H9 (cell line): ENCODE data around the gene NDUFAF2. TPM values are rescaled to one million over a fixed set of nuclear protein-coding genes. Genes with fewer than 3 reads are reported as not detected.

Experiments
- DNase-seq: peaks from one replicate; pipeline ENCODE4 v3.0.0-alpha.2; 2017
- H2AFZ ChIP-seq: one replicate; pipeline ENCODE4 v1.6.1; 2013; ENCODE audit warnings: mild to moderate bottlenecking, low read length, control low read depth, moderate library complexity
- H2AK5ac ChIP-seq: 2 replicates; pipeline ENCODE4 v1.6.1; 2013; ENCODE audit warnings: low read length, control low read depth, mixed read lengths; ENCODE audit not compliant: insufficient read length
- H2BK120ac ChIP-seq: one replicate; pipeline ENCODE4 v1.6.1; 2013; ENCODE audit warnings: low read depth, mild to moderate bottlenecking, low read length, control low read depth, inconsistent platforms; ENCODE audit not compliant: poor library complexity, severe bottlenecking
- H2BK12ac ChIP-seq: 2 replicates; pipeline ENCODE4 v1.6.1; 2013; ENCODE audit warnings: low read length, control low read depth, mixed read lengths, low read depth; ENCODE audit not compliant: insufficient read length
- H2BK15ac ChIP-seq: 2 replicates; pipeline ENCODE4 v1.6.1; 2013; ENCODE audit warnings: low read depth, low read length, control low read depth
- H2BK20ac ChIP-seq: one replicate; pipeline ENCODE4 v1.6.1; 2013; ENCODE audit warnings: low read depth, mild to moderate bottlenecking, low read length, control low read depth, inconsistent platforms; ENCODE audit not compliant: poor library complexity, severe bottlenecking
- H2BK5ac ChIP-seq: 2 replicates; pipeline ENCODE4 v1.6.1; 2013; ENCODE audit warnings: low read length, control low read depth, mixed read lengths; ENCODE audit not compliant: insufficient read length
- H3K14ac ChIP-seq: 2 replicates; pipeline ENCODE4 v1.6.1; 2013; ENCODE audit warnings: low read length, control low read depth; ENCODE audit not compliant: insufficient read depth
- H3K18ac ChIP-seq: 2 replicates; pipeline ENCODE4 v1.6.1; 2013; ENCODE audit warnings: low read depth, mild to moderate bottlenecking, mixed read lengths, low read length, control low read depth; ENCODE audit not compliant: insufficient read length
- H3K23ac ChIP-seq: 2 replicates; pipeline ENCODE4 v1.6.1; 2013; ENCODE audit warnings: low read length, control low read depth, mixed read lengths, low read depth; ENCODE audit not compliant: insufficient read length
- H3K23me2 ChIP-seq: 2 replicates; pipeline ENCODE4 v1.6.1; 2013; ENCODE audit warnings: low read depth, mild to moderate bottlenecking, mixed read lengths, low read length, control low read depth; ENCODE audit not compliant: insufficient read length, poor library complexity, severe bottlenecking
- H3K27ac ChIP-seq: 2 replicates; pipeline ENCODE4 v1.5.1; 2013; ENCODE audit warnings: low read length, control low read depth, mixed read lengths, low read depth; ENCODE audit not compliant: insufficient read length
- H3K27me3 ChIP-seq: 2 replicates; pipeline ENCODE4 v1.6.1; 2013; ENCODE audit warnings: low read length, control low read depth, inconsistent platforms; ENCODE audit not compliant: insufficient read depth
- H3K4ac ChIP-seq: 2 replicates; pipeline ENCODE4 v1.6.1; 2013; ENCODE audit warnings: low read depth, mild to moderate bottlenecking, control low read depth, inconsistent platforms, low read length, moderate library complexity
- H3K4me1 ChIP-seq: 2 replicates; pipeline ENCODE4 v1.6.1; 2013; ENCODE audit warnings: low read length, control low read depth, inconsistent platforms; ENCODE audit not compliant: insufficient read depth
- H3K4me2 ChIP-seq: 2 replicates; pipeline ENCODE4 v1.6.1; 2013; ENCODE audit warnings: low read length, control low read depth, mixed read lengths; ENCODE audit not compliant: insufficient read length, insufficient read depth
- H3K56ac ChIP-seq: 2 replicates; pipeline ENCODE4 v1.6.1; 2013; ENCODE audit warnings: low read depth, mild to moderate bottlenecking, mixed read lengths, low read length, control low read depth; ENCODE audit not compliant: insufficient read length
- H3K79me1 ChIP-seq: 2 replicates; pipeline ENCODE4 v1.6.1; 2013; ENCODE audit warnings: low read depth, mild to moderate bottlenecking, moderate library complexity, low read length, control low read depth, inconsistent platforms; ENCODE audit not compliant: insufficient read depth, poor library complexity, severe bottlenecking
- H3K79me2 ChIP-seq: 2 replicates; pipeline ENCODE4 v1.6.1; 2013; ENCODE audit warnings: low read length, control low read depth, inconsistent platforms; ENCODE audit not compliant: insufficient read depth
- H3K9ac ChIP-seq: 2 replicates; pipeline ENCODE4 v1.6.1; 2013; ENCODE audit warnings: low read length, control low read depth, mixed read lengths; ENCODE audit not compliant: insufficient read length; ENCODE audit errors: extremely low read depth
- H3K9me3 ChIP-seq: one replicate; pipeline ENCODE4 v1.6.1; 2013; ENCODE audit warnings: low read depth, low read length, inconsistent platforms; ENCODE audit not compliant: control insufficient read depth
- H3T11ph ChIP-seq: one replicate; pipeline ENCODE4 v1.6.1; 2013; ENCODE audit warnings: mild to moderate bottlenecking, low read length, control low read depth, inconsistent platforms
- H4K20me1 ChIP-seq: one replicate; pipeline ENCODE4 v1.6.1; 2013; ENCODE audit not compliant: control insufficient read depth, insufficient read length, insufficient read depth
- H4K5ac ChIP-seq: 2 replicates; pipeline ENCODE4 v1.6.1; 2013; ENCODE audit warnings: low read depth, mild to moderate bottlenecking, mixed read lengths, low read length, control low read depth; ENCODE audit not compliant: insufficient read length
- H4K8ac ChIP-seq: replicated peaks from 2 replicates; pipeline ENCODE4 v1.6.1; 2013; ENCODE audit warnings: low read length, control low read depth, mixed read lengths, low read depth; ENCODE audit not compliant: insufficient read length
- H4K91ac ChIP-seq: 2 replicates; pipeline ENCODE4 v1.6.1; 2013; ENCODE audit warnings: low read depth, mild to moderate bottlenecking, moderate library complexity, mixed read lengths, low read length, control low read depth; ENCODE audit not compliant: insufficient read length
- H3K27ac Mint-ChIP-seq, 3 experiments: 2 replicates in 2 of 3; 3 replicates in 1 of 3; pipeline ENCODE4 v1.8.0; 2020 to 2021; ENCODE audit warnings: mixed read lengths in 3 of 3, mild to moderate bottlenecking in 1 of 3, moderate library complexity in 1 of 3
- H3K27me3 Mint-ChIP-seq: 2 replicates; pipeline ENCODE4 v1.8.0; 2021; ENCODE audit warnings: low read depth, mild to moderate bottlenecking, moderate library complexity, mixed read lengths
- H3K36me3 Mint-ChIP-seq, 3 experiments: 2 replicates in 2 of 3; 3 replicates in 1 of 3; pipeline ENCODE4 v1.8.0; 2020 to 2021; ENCODE audit warnings: low read depth in 3 of 3, mixed read lengths in 3 of 3; ENCODE audit not compliant: insufficient read depth in 1 of 3
- H3K4me1 Mint-ChIP-seq, 2 experiments: 2 replicates each; pipeline ENCODE4 v1.8.0; 2020; ENCODE audit warnings: mixed read lengths in 2 of 2
- H3K4me3 Mint-ChIP-seq, 2 experiments: 2 replicates in 1 of 2; 3 replicates in 1 of 2; pipeline ENCODE4 v1.8.0; 2020 to 2021; ENCODE audit warnings: mild to moderate bottlenecking in 2 of 2, mixed read lengths in 2 of 2, moderate library complexity in 1 of 2
- H3K9me3 Mint-ChIP-seq, 2 experiments: 2 replicates in 1 of 2; 3 replicates in 1 of 2; pipeline ENCODE4 v1.8.0; 2020; ENCODE audit warnings: mild to moderate bottlenecking in 2 of 2, mixed read lengths in 2 of 2, moderate library complexity in 1 of 2
- CTCF ChIP-seq: fragments of 200-600 bp; sonication (generic); conservative IDR thresholded peaks from 3 replicates; pipeline ENCODE4 v1.8.0; 2021; ENCODE audit warnings: antibody characterized with exemption, mild to moderate bottlenecking
- WGBS: extraction: QIAGEN DNeasy Blood & Tissue Kit; methylation state at CpG from one replicate; pipeline ENCODE4 v1.1.7; 2013; ENCODE audit warnings: missing lambda C conversion rate, low lambda C conversion rate, mixed read lengths; ENCODE audit not compliant: insufficient read length; ENCODE audit errors: extremely low coverage; 5-methylcytosine and 5-hydroxymethylcytosine counted together
- total RNA-seq: library from RNA; stranded (reverse); gene quantifications from 2 replicates; pipeline ENCODE4 v1.2.1, GENCODE V29; 2021

The NDUFAF2 gene
- total RNA-seq, 1 experiment from 2014 or later, result 31.4 TPM

GRCh38 chr5:60948738-60949137, 3.7 kb downstream of the NDUFAF2 start:
- Histone ChIP-seq H4K20me1 (no peaks in the 10 kb centered on the region), H3K4ac (no peak overlapping the region), H2BK15ac (no peak overlapping the region), H4K91ac (no peak overlapping the region), H2BK5ac (no peak overlapping the region), H3K4me1 (peaks cover 3% of the 10 kb centered on the region; the same call in 1 of the 2 replicates), H2BK12ac (no peak overlapping the region), H4K8ac (no peak overlapping the region), H3K79me1 (no peaks in the 10 kb centered on the region), H3K79me2 (peaks cover 5% of the 10 kb centered on the region; the same call in 1 of the 2 replicates), H3T11ph (no peak overlapping the region), H3K9me3 (no peaks in the 10 kb centered on the region), H3K23me2 (peaks cover 17% of the 10 kb centered on the region), H3K14ac (no peak overlapping the region), H2BK20ac (no peak overlapping the region), H3K27me3 (no peaks in the 10 kb centered on the region), H3K18ac (no peak overlapping the region), H3K4me2 (no peak overlapping the region), H2AK5ac (no peak overlapping the region), H2BK120ac (no peak overlapping the region), H3K9ac (no peak overlapping the region), H3K27ac (no peak overlapping the region), H4K5ac (no peak overlapping the region), H3K56ac (no peak overlapping the region), H3K23ac (no peak overlapping the region), H2AFZ (no peak overlapping the region)
- H3K36me3 Mint-ChIP-seq, result peaks cover 0 to 5% (median 4%) of the 10 kb centered on the region in 3 experiments; a peak in 3 of 7 replicates
- H3K27ac Mint-ChIP-seq, result no peak overlapping the region
- no peak overlapping the region for H3K4me3 Mint-ChIP-seq
- no peak for DNase-seq
- no CpG with 5 or more reads among the region's 1 CpG for WGBS
- no peaks in the 10 kb centered on the region; a peak in 1 of 5 replicates for H3K9me3 Mint-ChIP-seq
- peaks cover 4 to 7% of the 10 kb centered on the region in 2 experiments; a peak in 2 of 4 replicates for H3K4me1 Mint-ChIP-seq
- TF ChIP-seq CTCF, result no peak
- peaks cover 10% of the 10 kb centered on the region for H3K27me3 Mint-ChIP-seq
